HCT116 (cell line): Measurements from ENCODE around the gene SMIM33. TPM values are rescaled to one million over a fixed set of nuclear protein-coding genes. Genes with fewer than 3 reads are reported as not detected.

Experiments
- ATAC-seq: fragments of 200-7000 bp; cut with Tn5 transposase; 2 replicates; pipeline ENCODE4 v1.9.1; 2020; ENCODE audit warnings: mild to moderate bottlenecking, moderate library complexity
- BruUV-seq: library from RNA; stranded (reverse); fragments of 400-500 nt; replicated peaks from 2 replicates; lab custom pipeline; 2021; lab: Mats Ljungman, UMichigan
- CTCF ChIA-PET: fragments of 300-600 bp; sonication (Branson Sonifier 250); formaldehyde crosslinking; loops from one replicate; lab custom pipeline; 2021; ENCODE audit warnings: antibody characterized with exemption; lab: Charles Lee
- POLR2A ChIA-PET: fragments of 300-600, 350-600 bp; sonication (Branson Sonifier 250); formaldehyde crosslinking; loops from one replicate; lab custom pipeline; 2021; ENCODE audit warnings: antibody characterized with exemption; lab: Charles Lee
- RAD21 ChIA-PET, 2 experiments: fragments of 300-600 bp; sonication (Branson Sonifier 250); formaldehyde crosslinking; loops; one replicate each; lab custom pipeline; 2023; ENCODE audit warnings: low total read pairs in 2 of 2; ENCODE audit not compliant: uncharacterized antibody in 2 of 2, unreplicated experiment in 2 of 2, low non-redundant PET in 1 of 2; lab: Charles Lee
- DNase-seq: peaks from one replicate; pipeline ENCODE4 v3.0.0-alpha.2; 2010; ENCODE audit warnings: low read depth, low spot score
- H2AFZ ChIP-seq: fragments of 200-600 bp; shearing (Covaris generic), sonication (generic); 2 replicates; pipeline ENCODE4 v1.6.1; 2017; ENCODE audit warnings: low read depth, mixed run types, mixed read lengths, antibody characterized with exemption, low read length; ENCODE audit not compliant: poor library complexity, severe bottlenecking
- H3K27ac ChIP-seq: 2 replicates; pipeline ENCODE4 v1.5.1; 2012; ENCODE audit warnings: low read depth, low read length
- H3K27me3 ChIP-seq: fragments of 200-600 bp; sonication (generic); 2 replicates; pipeline ENCODE4 v1.6.1; 2016; ENCODE audit warnings: mixed run types, low read length, mixed read lengths; ENCODE audit not compliant: insufficient read depth
- H3K36me3 ChIP-seq, 2 experiments: fragments of 200-500 bp in 1 of 2; fragments of 200-600 bp in 1 of 2; sonication (Bioruptor generic) in 1 of 2; sonication (generic) in 1 of 2; 2 replicates each; pipeline versions ENCODE4 v1.5.1 to v1.6.1; 2014 to 2016; ENCODE audit warnings: low read length in 2 of 2, inconsistent platforms in 1 of 2, mixed read lengths in 1 of 2, mixed run types in 1 of 2; ENCODE audit not compliant: insufficient read depth in 2 of 2, control insufficient read depth in 1 of 2
- H3K4me1 ChIP-seq, 2 experiments: fragments of 200-600 bp in 1 of 2; sonication (generic) in 1 of 2; 2 replicates each; pipeline versions ENCODE4 v1.5.1 to v1.6.1; 2012 to 2017; ENCODE audit warnings: low read length in 2 of 2, inconsistent platforms in 1 of 2, mild to moderate bottlenecking in 1 of 2, mixed read lengths in 1 of 2, mixed run types in 1 of 2, moderate library complexity in 1 of 2; ENCODE audit not compliant: insufficient read depth in 2 of 2, control insufficient read depth in 1 of 2
- H3K4me2 ChIP-seq: fragments of 200-600 bp; sonication (generic); 2 replicates; pipeline ENCODE4 v1.6.1; 2017; ENCODE audit warnings: mixed run types, low read length, mixed read lengths
- H3K4me3 ChIP-seq, 2 experiments: fragments of 200-600 bp in 1 of 2; sonication (generic) in 1 of 2; replicated peaks in 1 of 2; 2 replicates each; pipeline ENCODE4 v1.5.1; 2011 to 2016; ENCODE audit warnings: low read length in 2 of 2, control low read depth in 1 of 2, low read depth in 1 of 2, mild to moderate bottlenecking in 1 of 2, mixed read lengths in 1 of 2, mixed run types in 1 of 2
- H3K79me2 ChIP-seq: fragments of 200-600 bp; sonication (generic); 2 replicates; pipeline ENCODE4 v1.6.1; 2017; ENCODE audit warnings: mild to moderate bottlenecking, mixed run types, low read length, moderate library complexity, mixed read lengths; ENCODE audit not compliant: insufficient read depth
- H3K9ac ChIP-seq: fragments of 200-600 bp; sonication (generic); 2 replicates; pipeline ENCODE4 v1.6.1; 2016; ENCODE audit warnings: low read length, mixed read lengths
- H3K9me2 ChIP-seq: fragments of 200-600 bp; sonication (generic), shearing (Covaris generic); 2 replicates; pipeline ENCODE4 v1.6.1; 2017; ENCODE audit warnings: mixed run types, mild to moderate bottlenecking, moderate library complexity; ENCODE audit not compliant: insufficient read depth
- H3K9me3 ChIP-seq, 2 experiments: fragments of 200-500 bp in 1 of 2; fragments of 200-600 bp in 1 of 2; sonication (Bioruptor generic) in 1 of 2; sonication (generic) in 1 of 2; 2 replicates each; pipeline ENCODE4 v1.6.1; 2014 to 2017; ENCODE audit warnings: low read length in 2 of 2, mixed read lengths in 2 of 2, inconsistent platforms in 1 of 2, low read depth in 1 of 2, mild to moderate bottlenecking in 1 of 2, mixed run types in 1 of 2, moderate library complexity in 1 of 2; ENCODE audit not compliant: control insufficient read depth in 1 of 2, insufficient read depth in 1 of 2
- H4K20me1 ChIP-seq: fragments of 200-600 bp; sonication (generic), shearing (Covaris generic); 2 replicates; pipeline ENCODE4 v1.6.1; 2017; ENCODE audit warnings: mixed run types, mild to moderate bottlenecking, moderate library complexity; ENCODE audit not compliant: insufficient read depth
- CBX3 ChIP-seq: IDR thresholded peaks from 2 replicates; pipeline ENCODE4 v1.6.1; 2012; ENCODE audit warnings: low read depth
- CEBPB ChIP-seq: IDR thresholded peaks from 2 replicates; pipeline ENCODE4 v1.6.1; 2012; ENCODE audit warnings: low read depth
- CTCF ChIP-seq, 3 experiments: fragments of 200-600 bp in 1 of 3; sonication (generic) in 1 of 3; IDR thresholded peaks in 2 of 3; conservative IDR thresholded peaks in 1 of 3; 2 replicates each; pipeline ENCODE4 v1.5.1; 2012 to 2017; ENCODE audit warnings: low read depth in 2 of 3, low read length in 2 of 3, antibody characterized with exemption in 1 of 3, borderline replicate concordance in 1 of 3, control low read depth in 1 of 3, mild to moderate bottlenecking in 1 of 3, mixed read lengths in 1 of 3, mixed run types in 1 of 3, moderate library complexity in 1 of 3; ENCODE audit not compliant: insufficient read depth in 1 of 3
- EGR1 ChIP-seq: IDR thresholded peaks from 2 replicates; pipeline ENCODE4 v1.6.1; 2012; ENCODE audit warnings: low read depth
- ELF1 ChIP-seq: IDR thresholded peaks from 2 replicates; pipeline ENCODE4 v1.6.1; 2012; ENCODE audit warnings: low read depth, borderline replicate concordance
- POLR2A ChIP-seq: IDR thresholded peaks from 2 replicates; pipeline ENCODE4 v1.7.0; 2011; ENCODE audit warnings: borderline replicate concordance; ENCODE audit not compliant: insufficient read depth, insufficient read length; ENCODE audit errors: extremely low read depth
- POLR2AphosphoS5 ChIP-seq: IDR thresholded peaks from 2 replicates; pipeline ENCODE4 v1.6.1; 2011; ENCODE audit warnings: mild to moderate bottlenecking, low read depth, low read length, moderate library complexity
- RAD21 ChIP-seq: IDR thresholded peaks from 2 replicates; pipeline ENCODE4 v1.6.1; 2012; ENCODE audit warnings: low read depth, mild to moderate bottlenecking
- SIN3A ChIP-seq: IDR thresholded peaks from 2 replicates; pipeline ENCODE4 v1.6.1; 2012; ENCODE audit warnings: low read depth
- SP1 ChIP-seq: IDR thresholded peaks from 2 replicates; pipeline ENCODE4 v1.6.1; 2012; ENCODE audit warnings: low read depth
- YY1 ChIP-seq: IDR thresholded peaks from 2 replicates; pipeline ENCODE4 v1.6.1; 2011; ENCODE audit warnings: low read length, low read depth, moderate library complexity, mild to moderate bottlenecking; ENCODE audit not compliant: insufficient replicate concordance; ENCODE audit errors: extremely low read depth
- ZBTB33 ChIP-seq: IDR thresholded peaks from 2 replicates; pipeline ENCODE4 v1.6.1; 2011; ENCODE audit warnings: mild to moderate bottlenecking, low read length, moderate library complexity; ENCODE audit not compliant: insufficient replicate concordance; ENCODE audit errors: extremely low read depth
- intact Hi-C: fragments of 100-400 bp; cut with micrococcal nuclease; formaldehyde crosslinking; loops from 2 replicates; pipeline ENCODE4 v1.10.0; 2022
- total RNA-seq: library from RNA; stranded (reverse); gene quantifications from one replicate; pipeline ENCODE4 v1.2.1, GENCODE V29; 2021; ENCODE audit not compliant: unreplicated experiment
- TF ChIP-seq, protein P1 (sequence below): IDR thresholded peaks from 2 replicates; pipeline ENCODE4 v1.6.1; 2012
- TF ChIP-seq, protein P2 (sequence below): IDR thresholded peaks from 2 replicates; pipeline ENCODE4 v1.6.1; 2012

Gene SMIM33
- total RNA-seq, 1 experiment from 2014 or later = not detected

- Histone ChIP-seq H3K9ac (no peak overlapping the region), H3K4me2 (no peak overlapping the region), H3K27me3 (no peaks in the 10 kb centered on the region), H2AFZ (no peak overlapping the region), H4K20me1 (no peaks in the 10 kb centered on the region), H3K9me2 (no peaks in the 10 kb centered on the region), H3K79me2 (no peaks in the 10 kb centered on the region), H3K27ac (no peak overlapping the region), H3K4me1 (peaks cover 0 to 7% of the 10 kb centered on the region in 2 experiments; a peak in 3 of 4 replicates), H3K4me3 (no peak overlapping the region), H3K9me3 (no peaks in the 10 kb centered on the region), H3K36me3 (no peaks in the 10 kb centered on the region)
- peak; percentile 48 for DNase-seq
- ChIA-PET RAD21 (interaction anchor here (0.7 to 1.4 kb wide), 4 partner anchors 91 to 365 kb away, joined by 3 to 14 read pairs (median 4); no protein-coding TSS in a partner anchor), CTCF (interaction anchor here (0.5 to 3.3 kb wide), 16 partner anchors 11 to 953 kb away, joined by 3 to 86 read pairs (median 4); partner anchors contain the start of genes SPATA24 and STING1), POLR2A (interaction anchor here (1.0 kb wide), 1 partner anchor 91 kb away, joined by 3 read pairs; no protein-coding TSS in a partner anchor)
- no TSS peak for BruUV-seq
- peak; percentile 89 for ATAC-seq
- intact Hi-C loops = loop anchor here (1.0 to 2.0 kb wide), 4 partner anchors 91 to 342 kb away; no protein-coding TSS in a partner anchor
- TF ChIP-seq RAD21 (peak; percentile 96), POLR2A (no peak), CBX3 (peak; percentile 13; the same call in 1 of the 2 replicates), CTCF (IDR thresholded peaks at IDR 0.05 in 2 of 3, conservative IDR thresholded peaks at IDR 0.05 in 1 of 3; ENCODE audit: borderline replicate concordance in 1 of 3, insufficient read depth in 1 of 3, low read depth in 2 of 3, low read length in 2 of 3) (peak; percentile 78 to 95 (median 95)), SP1 (no peak)
Measured at GRCh38 chr5:139422307-139422893, 48.4 kb upstream of the SMIM33 start.

DNA sequence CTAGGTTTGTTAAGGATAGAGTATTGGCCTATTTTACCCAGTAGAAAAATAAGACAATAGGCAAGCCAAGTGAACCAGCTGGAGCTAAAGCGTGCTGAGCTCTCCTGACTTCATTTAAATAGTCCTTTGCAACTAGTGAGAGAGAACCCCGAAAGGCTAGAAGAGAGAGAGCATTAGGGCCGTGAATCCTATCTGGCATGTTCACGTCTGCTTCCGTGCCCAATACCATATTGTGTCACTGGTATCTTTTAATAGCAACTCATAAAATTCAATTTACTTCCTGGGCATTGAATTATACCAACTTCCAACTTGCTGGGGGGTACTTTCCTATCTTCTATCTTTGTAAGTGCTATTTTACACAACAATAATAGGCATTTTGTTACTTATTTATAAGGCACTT is 45.3 kb upstream of the SMIM33 start:
- DNase-seq (no peak), ATAC-seq (no peak)
- Histone ChIP-seq H3K36me3 (no peaks in the 10 kb centered on the region), H3K27ac (no peak overlapping the region), H3K4me3 (no peak overlapping the region), H3K9me3 (no peaks in the 10 kb centered on the region), H3K4me2 (no peak overlapping the region), H3K9me2 (no peaks in the 10 kb centered on the region), H3K4me1 (no peaks in the 10 kb centered on the region), H2AFZ (no peak overlapping the region), H3K9ac (no peak overlapping the region), H3K79me2 (no peaks in the 10 kb centered on the region), H4K20me1 (no peaks in the 10 kb centered on the region), H3K27me3 (no peaks in the 10 kb centered on the region)
- intact Hi-C loops = no loop called here
- BruUV-seq = no TSS peak
- CTCF ChIA-PET = interaction anchor here (1.1 kb wide), 1 partner anchor 88 kb away, joined by 3 read pairs; no protein-coding TSS in a partner anchor
- RAD21 ChIA-PET = no interaction called here
- POLR2A ChIA-PET = no interaction called here
- TF ChIP-seq SP1 (no peak), EGR1 (no peak), CBX3 (no peak), ZBTB33 (no peak), YY1 (no peak), POLR2A (no peak), ELF1 (no peak), CEBPB (no peak), POLR2AphosphoS5 (no peak), SIN3A (no peak)
- TF ChIP-seq, protein P1, sequence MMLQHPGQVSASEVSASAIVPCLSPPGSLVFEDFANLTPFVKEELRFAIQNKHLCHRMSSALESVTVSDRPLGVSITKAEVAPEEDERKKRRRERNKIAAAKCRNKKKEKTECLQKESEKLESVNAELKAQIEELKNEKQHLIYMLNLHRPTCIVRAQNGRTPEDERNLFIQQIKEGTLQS = no peak
- TF ChIP-seq, protein P2, sequence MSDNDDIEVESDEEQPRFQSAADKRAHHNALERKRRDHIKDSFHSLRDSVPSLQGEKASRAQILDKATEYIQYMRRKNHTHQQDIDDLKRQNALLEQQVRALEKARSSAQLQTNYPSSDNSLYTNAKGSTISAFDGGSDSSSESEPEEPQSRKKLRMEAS = no peak
